Measurements from ENCODE around the gene NDFIP2. TPM values are rescaled to one million over a fixed set of nuclear protein-coding genes. Genes with fewer than 3 reads are reported as not detected.

The NDFIP2 gene
- total and polyA plus RNA-seq, 10 of the 15 experiments (the other 5 are each of a cell fraction or from before 2014, with no cell fraction given) = 17.9 to 57.2 (median 30.6) TPM

DNA sequence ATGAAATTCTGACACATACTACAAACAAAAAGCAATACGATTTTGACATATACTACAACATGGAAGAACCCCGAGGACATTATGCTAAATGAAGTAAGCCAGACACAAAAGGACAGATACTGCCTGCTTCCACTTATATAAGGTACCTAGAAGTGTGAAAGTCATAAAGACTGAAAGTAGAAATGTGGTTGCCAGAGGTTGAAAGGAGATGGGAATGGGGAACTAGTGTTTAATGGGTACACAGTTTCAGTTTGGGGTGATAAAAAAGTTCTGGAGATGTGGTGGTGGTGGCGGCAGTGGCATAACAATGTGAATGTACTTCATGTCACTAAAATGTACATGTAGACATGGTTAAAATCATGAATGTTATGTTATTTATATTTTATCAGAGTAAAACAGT lies 12.1 kb upstream of the NDFIP2 start:
- WGBS (ENCODE audit: insufficient coverage, insufficient replicate concordance, low lambda C conversion rate, missing lambda C conversion rate) = 62% methylated on average over 3 of the region's 3 CpGs

More for the DNA sequence above, 12.1 kb upstream of the NDFIP2 start:
- intact Hi-C loops (cut with micrococcal nuclease; ENCODE audit: unreplicated experiment) = loop anchor here (2.0 kb wide), 1 partner anchor 18 kb away; no protein-coding TSS in a partner anchor
- Histone ChIP-seq H3K36me3 (ENCODE audit: control insufficient read depth in 2 of 2, insufficient read depth in 2 of 2, low read length in 1 of 2) (no peaks in the 10 kb centered on the region), H3K4me1 (ENCODE audit: control insufficient read depth, insufficient read depth, low read length) (peaks cover 6% of the 10 kb centered on the region; the same call in 1 of the 2 replicates), H3K79me2 (ENCODE audit: control insufficient read depth, insufficient read depth, low read length) (no peaks in the 10 kb centered on the region), H3K27ac (ENCODE audit: control insufficient read depth, insufficient read depth) (no peak overlapping the region), H3K4me3 (no peak overlapping the region), H3K27me3 (replicated peaks in 1 of 2; ENCODE audit: control insufficient read depth in 2 of 2, insufficient read depth in 2 of 2, low read length in 1 of 2) (no peaks in the 10 kb centered on the region), H3K9me3 (replicated peaks; ENCODE audit: control insufficient read depth, insufficient read depth, low read length) (no peaks in the 10 kb centered on the region), H2AFZ (ENCODE audit: control insufficient read depth, low read depth, low read length) (no peak overlapping the region), H3K4me2 (ENCODE audit: control insufficient read depth, insufficient read depth) (peak overlapping the region; percentile 35; the same call in 1 of the 2 replicates), H3K9ac (ENCODE audit: control insufficient read depth, insufficient read depth, low read length) (no peak overlapping the region), H4K20me1 (ENCODE audit: control insufficient read depth, insufficient read depth) (no peaks in the 10 kb centered on the region)
- peak; percentile 92 for ATAC-seq
- SMC1A ChIA-PET (ENCODE audit: uncharacterized antibody, unreplicated experiment) = interaction anchor here (1.2 to 5.3 kb wide), 4 partner anchors 9 to 62 kb away, joined by 4 to 23 read pairs (median 4); no protein-coding TSS in a partner anchor
- TF ChIP-seq, protein P1, sequence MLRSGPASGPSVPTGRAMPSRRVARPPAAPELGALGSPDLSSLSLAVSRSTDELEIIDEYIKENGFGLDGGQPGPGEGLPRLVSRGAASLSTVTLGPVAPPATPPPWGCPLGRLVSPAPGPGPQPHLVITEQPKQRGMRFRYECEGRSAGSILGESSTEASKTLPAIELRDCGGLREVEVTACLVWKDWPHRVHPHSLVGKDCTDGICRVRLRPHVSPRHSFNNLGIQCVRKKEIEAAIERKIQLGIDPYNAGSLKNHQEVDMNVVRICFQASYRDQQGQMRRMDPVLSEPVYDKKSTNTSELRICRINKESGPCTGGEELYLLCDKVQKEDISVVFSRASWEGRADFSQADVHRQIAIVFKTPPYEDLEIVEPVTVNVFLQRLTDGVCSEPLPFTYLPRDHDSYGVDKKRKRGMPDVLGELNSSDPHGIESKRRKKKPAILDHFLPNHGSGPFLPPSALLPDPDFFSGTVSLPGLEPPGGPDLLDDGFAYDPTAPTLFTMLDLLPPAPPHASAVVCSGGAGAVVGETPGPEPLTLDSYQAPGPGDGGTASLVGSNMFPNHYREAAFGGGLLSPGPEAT (IDR thresholded peaks at IDR 0.05; ENCODE audit: low read depth) = peak; percentile 58; the same call in 1 of the 2 replicates
- TF ChIP-seq MTA2 (IDR thresholded peaks at IDR 0.05; ENCODE audit: low read depth) (peak; percentile 82), MXI1 (IDR thresholded peaks at IDR 0.05; ENCODE audit: low read depth, low read length) (no peak), NR2F1 (conservative IDR thresholded peaks at IDR 0.05) (0 out of 2 replicates have a peak, but pooled peaks have one; percentile 41), SPI1 (IDR thresholded peaks at IDR 0.05; ENCODE audit: borderline replicate concordance, insufficient read depth, low read depth, low read length) (peak; percentile 40; the same call in 1 of the 2 replicates), BACH1 (IDR thresholded peaks at IDR 0.05; ENCODE audit: borderline replicate concordance) (no peak), IKZF1 (conservative IDR thresholded peaks at IDR 0.05) (peak; percentile 75), RUNX3 (IDR thresholded peaks at IDR 0.05; ENCODE audit: low read length) (peak; percentile 58), IKZF2 (IDR thresholded peaks at IDR 0.05) (peak; percentile 95 to 96), NRF1 (conservative IDR thresholded peaks at IDR 0.05; ENCODE audit: low read depth, low read length) (no peak), GATAD2B (conservative IDR thresholded peaks at IDR 0.05; ENCODE audit: low read depth) (0 out of 2 replicates have a peak, but pooled peaks have one; percentile 36), SIN3A (IDR thresholded peaks at IDR 0.05; ENCODE audit: low read depth, low read length) (no peak), EED (IDR thresholded peaks at IDR 0.05; ENCODE audit: low read depth) (peak; percentile 37; the same call in 1 of the 2 replicates), ZSCAN29 (IDR thresholded peaks at IDR 0.05) (0 out of 2 replicates have a peak, but pooled peaks have one; percentile 16), BCL11A (IDR thresholded peaks at IDR 0.05; ENCODE audit: low read depth, low read length) (0 out of 2 replicates have a peak, but pooled peaks have one; percentile 28), ZNF274 (IDR thresholded peaks at IDR 0.05; ENCODE audit: insufficient read depth, insufficient read length) (no peak), NBN (IDR thresholded peaks at IDR 0.05) (peak; percentile 64; the same call in 1 of the 2 replicates), CBFB (IDR thresholded peaks at IDR 0.05; ENCODE audit: low read depth) (no peak)
- TF ChIP-seq, protein P2, sequence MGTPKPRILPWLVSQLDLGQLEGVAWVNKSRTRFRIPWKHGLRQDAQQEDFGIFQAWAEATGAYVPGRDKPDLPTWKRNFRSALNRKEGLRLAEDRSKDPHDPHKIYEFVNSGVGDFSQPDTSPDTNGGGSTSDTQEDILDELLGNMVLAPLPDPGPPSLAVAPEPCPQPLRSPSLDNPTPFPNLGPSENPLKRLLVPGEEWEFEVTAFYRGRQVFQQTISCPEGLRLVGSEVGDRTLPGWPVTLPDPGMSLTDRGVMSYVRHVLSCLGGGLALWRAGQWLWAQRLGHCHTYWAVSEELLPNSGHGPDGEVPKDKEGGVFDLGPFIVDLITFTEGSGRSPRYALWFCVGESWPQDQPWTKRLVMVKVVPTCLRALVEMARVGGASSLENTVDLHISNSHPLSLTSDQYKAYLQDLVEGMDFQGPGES (IDR thresholded peaks at IDR 0.05) = no peak
- CTCF ChIA-PET = interaction anchor here (1.7 to 1.9 kb wide), 2 partner anchors 10 to 44 kb away, joined by 6 read pairs; no protein-coding TSS in a partner anchor
- FAIRE-seq = peak; percentile 35
- in situ Hi-C loops (cut with MboI) = no loop called here
- POLR2A ChIA-PET = interaction anchor here (1.1 kb wide), 1 partner anchor 13 kb away, joined by 4 read pairs; no protein-coding TSS in a partner anchor
- BruUV-seq (replicated peaks) = no TSS peak
- no peak for DNase-seq (ENCODE audit: low read depth, low spot score)
- RAD21 ChIA-PET (ENCODE audit: unreplicated experiment) = interaction anchor here (0.6 to 1.4 kb wide), 3 partner anchors 12 to 75 kb away, joined by 3 read pairs; no protein-coding TSS in a partner anchor
